ENCODE results near the gene TMEM245.

Gene TMEM245

GRCh38 chr9:109108318-109108717 lies 11.4 kb downstream of the TMEM245 start:
- peaks cover 2% of the 10 kb centered on the region in 2 donors for H3K36me3 ChIP-seq (ENCODE audit: control insufficient read depth in 2 of 2, insufficient read depth in 2 of 2, low read length in 2 of 2)
- H3K9ac ChIP-seq (ENCODE audit: low read depth in 1 of 2, low read length in 2 of 2) = no peak overlapping the region
- H3K4me3 ChIP-seq (ENCODE audit: low read length in 2 of 2) = no peak overlapping the region
- no peaks in the 10 kb centered on the region for H3K27me3 ChIP-seq (ENCODE audit: control insufficient read depth in 2 of 2, insufficient read depth in 2 of 2, low read length in 2 of 2)
- H3K27ac ChIP-seq (ENCODE audit: low read depth in 2 of 2, low read length in 2 of 2) = no peak overlapping the region
- peaks cover 0 to 2% of the 10 kb centered on the region in 2 donors for H3K4me1 ChIP-seq (ENCODE audit: control insufficient read depth in 2 of 2, insufficient read depth in 2 of 2, low read length in 2 of 2)
- no peaks in the 10 kb centered on the region for H3K9me3 ChIP-seq (ENCODE audit: control insufficient read depth in 2 of 2, low read length in 2 of 2)

DNA sequence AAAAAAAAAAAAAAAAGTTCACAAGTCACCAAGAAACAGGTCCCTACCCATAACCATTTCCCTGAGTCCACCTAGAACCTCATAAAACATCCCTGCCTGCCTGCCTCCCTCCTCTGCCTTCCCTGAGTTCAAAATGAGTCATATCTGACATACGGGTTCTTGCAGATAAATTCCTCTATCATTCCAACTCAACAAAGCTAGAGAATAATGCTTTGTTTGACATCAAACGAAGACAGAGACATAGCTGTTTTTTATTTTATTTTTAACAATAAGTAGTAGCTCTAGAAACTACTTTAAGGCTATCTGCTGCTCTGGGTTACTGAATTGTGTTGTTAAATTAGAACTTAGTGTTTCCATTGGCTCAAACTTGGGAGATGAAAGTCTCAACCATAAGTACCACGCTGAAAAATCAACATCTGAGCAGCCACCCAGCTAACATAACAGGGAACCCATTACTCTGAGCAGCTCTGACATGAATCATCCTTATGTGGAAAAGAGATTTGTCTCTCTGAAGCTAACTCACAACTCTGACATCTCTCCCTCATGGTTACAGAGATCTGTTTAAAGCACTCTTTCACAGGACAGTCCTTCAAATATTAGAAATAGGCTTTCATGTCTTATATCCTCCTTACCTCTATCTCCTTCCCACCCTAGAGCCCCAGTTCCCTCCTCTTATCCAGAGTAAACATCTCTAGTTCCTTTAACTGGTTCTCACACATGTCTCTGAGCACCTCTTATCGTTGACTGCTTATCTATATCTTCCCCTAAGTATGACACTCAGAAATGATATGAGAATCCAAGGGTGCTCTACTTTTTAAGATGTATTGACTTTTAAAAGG lies 12.1 kb downstream of the TMEM245 start:
- Histone ChIP-seq H3K4me3 (ENCODE audit: low read length in 2 of 2) (no peak overlapping the region), H3K36me3 (ENCODE audit: control insufficient read depth in 2 of 2, insufficient read depth in 2 of 2, low read length in 2 of 2) (peaks cover 2 to 3% of the 10 kb centered on the region in 2 donors), H3K9me3 (ENCODE audit: control insufficient read depth in 2 of 2, low read length in 2 of 2) (no peaks in the 10 kb centered on the region), H3K4me1 (ENCODE audit: control insufficient read depth in 2 of 2, insufficient read depth in 2 of 2, low read length in 2 of 2) (peaks cover 0 to 2% of the 10 kb centered on the region in 2 donors), H3K9ac (ENCODE audit: low read depth in 1 of 2, low read length in 2 of 2) (no peak overlapping the region), H3K27me3 (ENCODE audit: control insufficient read depth in 2 of 2, insufficient read depth in 2 of 2, low read length in 2 of 2) (no peaks in the 10 kb centered on the region), H3K27ac (ENCODE audit: low read depth in 2 of 2, low read length in 2 of 2) (no peak overlapping the region)

DNA sequence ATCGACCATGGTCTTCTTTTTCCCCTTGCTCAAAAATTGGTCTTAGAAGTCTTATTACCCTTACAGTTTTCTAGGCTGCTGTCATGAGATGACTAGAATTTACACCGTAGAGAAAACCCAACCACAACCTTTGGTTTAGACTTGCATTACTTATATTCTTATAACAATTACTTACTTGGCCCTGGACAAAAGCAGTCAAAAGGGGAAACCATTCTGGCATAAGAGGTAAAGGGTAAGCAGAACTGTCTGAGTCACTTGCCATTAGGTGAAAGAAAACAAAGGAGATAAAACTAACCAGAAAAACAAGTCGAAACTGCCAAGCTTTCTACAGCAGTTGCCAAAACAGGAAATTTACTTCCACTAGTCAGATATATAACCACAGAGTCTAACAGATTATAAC lies 17.9 kb downstream of the TMEM245 start:
- peak overlapping the region in 1 of 2 donors; percentile 11 for H3K27ac ChIP-seq (ENCODE audit: low read depth in 2 of 2, low read length in 2 of 2)
- peaks cover 2 to 7% of the 10 kb centered on the region in 2 donors for H3K36me3 ChIP-seq (ENCODE audit: control insufficient read depth in 2 of 2, insufficient read depth in 2 of 2, low read length in 2 of 2)
- no peak overlapping the region for H3K9ac ChIP-seq (ENCODE audit: low read depth in 1 of 2, low read length in 2 of 2)
- peaks cover 0 to 3% of the 10 kb centered on the region in 2 donors for H3K4me1 ChIP-seq (ENCODE audit: control insufficient read depth in 2 of 2, insufficient read depth in 2 of 2, low read length in 2 of 2)
- H3K4me3 ChIP-seq (ENCODE audit: low read length in 2 of 2) = no peak overlapping the region
- H3K27me3 ChIP-seq (ENCODE audit: control insufficient read depth in 2 of 2, insufficient read depth in 2 of 2, low read length in 2 of 2) = no peaks in the 10 kb centered on the region
- H3K9me3 ChIP-seq (ENCODE audit: control insufficient read depth in 2 of 2, low read length in 2 of 2) = no peaks in the 10 kb centered on the region

DNA sequence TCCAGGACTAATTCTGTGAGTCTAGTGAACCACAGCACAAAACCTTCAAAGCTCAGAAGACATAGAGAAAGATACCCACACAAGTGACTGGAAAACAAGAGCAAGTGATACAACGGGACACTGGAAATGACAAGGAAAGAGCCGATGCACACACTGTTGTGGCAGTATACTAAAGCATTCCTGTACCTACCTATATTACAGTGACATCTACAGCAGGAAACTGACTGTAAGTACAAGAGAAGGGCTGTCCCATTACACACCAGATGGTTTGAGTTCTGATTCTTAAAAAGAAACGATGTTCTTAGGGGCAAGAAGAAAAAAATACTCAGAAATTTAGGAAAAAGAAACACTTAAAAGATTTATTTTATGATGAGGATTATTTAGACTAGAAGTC lies 18.5 kb downstream of the TMEM245 start:
- Histone ChIP-seq H3K9ac (ENCODE audit: low read depth in 1 of 2, low read length in 2 of 2) (no peak overlapping the region), H3K9me3 (ENCODE audit: control insufficient read depth in 2 of 2, low read length in 2 of 2) (no peaks in the 10 kb centered on the region), H3K4me3 (ENCODE audit: low read length in 2 of 2) (no peak overlapping the region), H3K27me3 (ENCODE audit: control insufficient read depth in 2 of 2, insufficient read depth in 2 of 2, low read length in 2 of 2) (no peaks in the 10 kb centered on the region), H3K36me3 (ENCODE audit: control insufficient read depth in 2 of 2, insufficient read depth in 2 of 2, low read length in 2 of 2) (peaks cover 2 to 7% of the 10 kb centered on the region in 2 donors), H3K27ac (ENCODE audit: low read depth in 2 of 2, low read length in 2 of 2) (peak overlapping the region in 1 of 2 donors; percentile 11), H3K4me1 (ENCODE audit: control insufficient read depth in 2 of 2, insufficient read depth in 2 of 2, low read length in 2 of 2) (peaks cover 0 to 3% of the 10 kb centered on the region in 2 donors)

GRCh38 chr9:109100543-109101201 lies 19.1 kb downstream of the TMEM245 start:
- H3K27me3 ChIP-seq (ENCODE audit: control insufficient read depth in 2 of 2, insufficient read depth in 2 of 2, low read length in 2 of 2) = no peaks in the 10 kb centered on the region
- H3K9me3 ChIP-seq (ENCODE audit: control insufficient read depth in 2 of 2, low read length in 2 of 2) = no peaks in the 10 kb centered on the region
- no peak overlapping the region for H3K9ac ChIP-seq (ENCODE audit: low read depth in 1 of 2, low read length in 2 of 2)
- H3K36me3 ChIP-seq (ENCODE audit: control insufficient read depth in 2 of 2, insufficient read depth in 2 of 2, low read length in 2 of 2) = peaks cover 2 to 7% of the 10 kb centered on the region in 2 donors
- H3K27ac ChIP-seq (ENCODE audit: low read depth in 2 of 2, low read length in 2 of 2) = no peak overlapping the region
- no peak overlapping the region for H3K4me3 ChIP-seq (ENCODE audit: low read length in 2 of 2)
- H3K4me1 ChIP-seq (ENCODE audit: control insufficient read depth in 2 of 2, insufficient read depth in 2 of 2, low read length in 2 of 2) = peaks cover 0 to 3% of the 10 kb centered on the region in 2 donors

- Histone ChIP-seq H3K27me3 (ENCODE audit: control insufficient read depth in 2 of 2, insufficient read depth in 2 of 2, low read length in 2 of 2) (no peaks in the 10 kb centered on the region), H3K9me3 (ENCODE audit: control insufficient read depth in 2 of 2, low read length in 2 of 2) (no peaks in the 10 kb centered on the region), H3K4me3 (ENCODE audit: low read length in 2 of 2) (no peak overlapping the region), H3K27ac (ENCODE audit: low read depth in 2 of 2, low read length in 2 of 2) (no peak overlapping the region), H3K9ac (ENCODE audit: low read depth in 1 of 2, low read length in 2 of 2) (no peak overlapping the region), H3K36me3 (ENCODE audit: control insufficient read depth in 2 of 2, insufficient read depth in 2 of 2, low read length in 2 of 2) (peaks cover 10 to 12% of the 10 kb centered on the region in 2 donors), H3K4me1 (ENCODE audit: control insufficient read depth in 2 of 2, insufficient read depth in 2 of 2, low read length in 2 of 2) (peaks cover 0 to 3% of the 10 kb centered on the region in 2 donors)
Measured at GRCh38 chr9:109098960-109099308, 20.8 kb downstream of the TMEM245 start.

GRCh38 chr9:109098171-109098959 lies 21.4 kb downstream of the TMEM245 start:
- H3K27ac ChIP-seq (ENCODE audit: low read depth in 2 of 2, low read length in 2 of 2) = no peak overlapping the region
- H3K4me3 ChIP-seq (ENCODE audit: low read length in 2 of 2) = no peak overlapping the region
- H3K36me3 ChIP-seq (ENCODE audit: control insufficient read depth in 2 of 2, insufficient read depth in 2 of 2, low read length in 2 of 2) = peaks cover 9 to 12% of the 10 kb centered on the region in 2 donors
- no peaks in the 10 kb centered on the region for H3K27me3 ChIP-seq (ENCODE audit: control insufficient read depth in 2 of 2, insufficient read depth in 2 of 2, low read length in 2 of 2)
- H3K9ac ChIP-seq (ENCODE audit: low read depth in 1 of 2, low read length in 2 of 2) = no peak overlapping the region
- no peaks in the 10 kb centered on the region for H3K9me3 ChIP-seq (ENCODE audit: control insufficient read depth in 2 of 2, low read length in 2 of 2)
- peaks cover 0 to 3% of the 10 kb centered on the region in 2 donors for H3K4me1 ChIP-seq (ENCODE audit: control insufficient read depth in 2 of 2, insufficient read depth in 2 of 2, low read length in 2 of 2)

GRCh38 chr9:109097146-109097545 lies 22.6 kb downstream of the TMEM245 start:
- H3K9ac ChIP-seq (ENCODE audit: low read depth in 1 of 2, low read length in 2 of 2) = no peak overlapping the region
- no peak overlapping the region for H3K27ac ChIP-seq (ENCODE audit: low read depth in 2 of 2, low read length in 2 of 2)
- no peaks in the 10 kb centered on the region for H3K27me3 ChIP-seq (ENCODE audit: control insufficient read depth in 2 of 2, insufficient read depth in 2 of 2, low read length in 2 of 2)
- peaks cover 19% of the 10 kb centered on the region in 2 donors for H3K36me3 ChIP-seq (ENCODE audit: control insufficient read depth in 2 of 2, insufficient read depth in 2 of 2, low read length in 2 of 2)
- H3K9me3 ChIP-seq (ENCODE audit: control insufficient read depth in 2 of 2, low read length in 2 of 2) = no peaks in the 10 kb centered on the region
- no peak overlapping the region for H3K4me3 ChIP-seq (ENCODE audit: low read length in 2 of 2)
- H3K4me1 ChIP-seq (ENCODE audit: control insufficient read depth in 2 of 2, insufficient read depth in 2 of 2, low read length in 2 of 2) = peaks cover 0 to 3% of the 10 kb centered on the region in 2 donors

DNA sequence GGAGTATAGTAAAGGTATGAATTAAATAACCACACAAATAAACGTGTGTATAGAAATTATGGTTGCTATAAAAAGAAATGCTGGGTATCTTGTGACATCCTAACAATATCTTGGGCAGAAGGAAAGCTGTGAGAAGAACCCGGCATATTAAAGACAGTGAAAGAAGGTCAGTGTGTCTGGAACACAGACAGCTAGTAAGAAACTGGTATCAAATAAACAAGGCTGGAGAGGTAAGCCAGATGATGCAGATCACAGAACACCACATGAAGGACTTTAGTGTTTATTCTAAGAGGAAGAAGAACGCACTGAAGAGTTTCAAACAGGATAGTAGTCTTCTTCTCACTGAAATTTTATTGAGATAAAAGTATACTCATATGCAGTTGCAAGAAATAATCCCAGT lies 24.4 kb downstream of the TMEM245 start:
- H3K27ac ChIP-seq (ENCODE audit: low read depth in 2 of 2, low read length in 2 of 2) = no peak overlapping the region
- no peaks in the 10 kb centered on the region for H3K27me3 ChIP-seq (ENCODE audit: control insufficient read depth in 2 of 2, insufficient read depth in 2 of 2, low read length in 2 of 2)
- peaks cover 23 to 28% of the 10 kb centered on the region in 2 donors for H3K36me3 ChIP-seq (ENCODE audit: control insufficient read depth in 2 of 2, insufficient read depth in 2 of 2, low read length in 2 of 2)
- H3K4me1 ChIP-seq (ENCODE audit: control insufficient read depth in 2 of 2, insufficient read depth in 2 of 2, low read length in 2 of 2) = peaks cover 0 to 3% of the 10 kb centered on the region in 2 donors
- no peak overlapping the region for H3K4me3 ChIP-seq (ENCODE audit: low read length in 2 of 2)
- no peaks in the 10 kb centered on the region for H3K9me3 ChIP-seq (ENCODE audit: control insufficient read depth in 2 of 2, low read length in 2 of 2)
- H3K9ac ChIP-seq (ENCODE audit: low read depth in 1 of 2, low read length in 2 of 2) = no peak overlapping the region

DNA sequence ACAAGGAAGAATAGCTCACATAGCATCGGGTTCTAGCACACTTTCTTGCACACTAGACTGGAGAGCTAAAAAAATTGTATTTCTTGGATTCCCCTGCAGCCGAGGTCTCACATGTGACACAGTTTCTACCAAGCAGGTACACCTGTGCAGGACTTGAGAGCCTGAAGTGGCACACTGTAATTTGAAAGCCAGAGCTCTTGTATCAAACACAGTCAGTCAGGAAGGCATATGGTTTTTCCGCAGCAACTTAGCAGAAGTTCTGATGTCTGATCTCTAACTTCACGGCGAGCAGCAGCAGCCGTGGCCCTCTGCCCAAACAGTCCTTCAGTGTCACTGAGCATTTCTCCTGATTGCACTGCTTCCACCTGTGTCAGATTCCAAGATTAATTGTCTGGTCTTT lies 25.5 kb downstream of the TMEM245 start:
- Histone ChIP-seq H3K4me3 (ENCODE audit: low read length in 2 of 2) (no peak overlapping the region), H3K27me3 (ENCODE audit: control insufficient read depth in 2 of 2, insufficient read depth in 2 of 2, low read length in 2 of 2) (no peaks in the 10 kb centered on the region), H3K9me3 (ENCODE audit: control insufficient read depth in 2 of 2, low read length in 2 of 2) (no peaks in the 10 kb centered on the region), H3K4me1 (ENCODE audit: control insufficient read depth in 2 of 2, insufficient read depth in 2 of 2, low read length in 2 of 2) (peaks cover 0 to 3% of the 10 kb centered on the region in 2 donors), H3K9ac (ENCODE audit: low read depth in 1 of 2, low read length in 2 of 2) (no peak overlapping the region), H3K36me3 (ENCODE audit: control insufficient read depth in 2 of 2, insufficient read depth in 2 of 2, low read length in 2 of 2) (peaks cover 20 to 32% of the 10 kb centered on the region in 2 donors), H3K27ac (ENCODE audit: low read depth in 2 of 2, low read length in 2 of 2) (no peak overlapping the region)
